Measurements from ENCODE around the gene ATP1B3.
"Not testable (repeated sequence)": the region's sequence is repeated elsewhere in the genome, so short reads cannot be mapped to it uniquely, and the experiment has no call there.

DNA sequence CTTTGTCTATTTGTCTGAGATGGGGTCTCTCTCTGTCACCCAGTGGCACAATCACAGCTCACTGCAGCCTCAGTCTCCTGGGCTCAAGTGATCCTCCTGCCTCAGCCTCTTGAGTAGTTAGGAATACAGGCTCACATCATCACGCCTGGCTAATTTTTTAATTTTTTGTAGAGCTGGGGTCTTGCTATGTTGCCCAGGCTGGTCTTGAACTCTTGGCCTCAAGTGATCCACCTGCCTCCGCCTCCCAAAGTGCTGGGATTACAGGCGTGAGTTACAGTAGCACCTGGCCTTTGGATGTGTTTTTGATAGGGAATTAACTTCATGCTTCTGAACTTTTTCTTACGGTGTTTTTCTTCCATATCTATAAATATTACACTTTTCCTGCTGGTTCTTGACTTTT lies 33.5 kb downstream of the ATP1B3 start:
- TF ChIP-seq SUZ12 (IDR thresholded peaks at IDR 0.05; ENCODE audit: extremely low read depth, insufficient read depth, insufficient read length); ZNF274 (IDR thresholded peaks at IDR 0.05; ENCODE audit: low read depth, low read length): not testable (repeated sequence)
